GM21367 (cell line): Measurements from ENCODE around the gene FLRT1.

Source experiments
- ATAC-seq: cut with Tn5 transposase; IDR thresholded peaks from one replicate; pipeline ENCODE4 v1.9.1; 2021; ENCODE audit not compliant: unreplicated experiment

Gene FLRT1

DNA sequence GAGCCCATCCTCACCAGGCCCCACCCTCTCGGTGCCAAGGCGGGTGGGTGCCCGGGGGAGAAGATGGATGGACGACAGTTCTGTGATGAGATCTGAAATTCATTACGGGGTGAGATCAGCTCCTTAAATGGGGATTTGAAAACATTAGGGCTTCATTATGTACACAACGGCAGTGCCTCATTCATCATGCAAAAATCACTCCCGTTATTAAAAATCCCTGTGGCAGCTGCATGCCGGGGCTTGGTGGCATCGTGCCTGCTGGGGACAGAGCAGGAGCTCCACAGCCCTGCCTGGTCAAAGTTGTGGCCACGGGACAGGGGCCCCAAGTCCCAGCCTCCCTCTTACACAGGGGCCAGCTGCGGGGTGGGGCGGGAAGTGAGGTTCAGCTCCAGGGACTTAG lies 29.3 kb upstream of the FLRT1 start:
- no peak for ATAC-seq

- no peak for ATAC-seq
Measured at GRCh38 chr11:64007160-64007628, 28.5 kb upstream of the FLRT1 start.

GRCh38 chr11:64007629-64008282 lies 28.0 kb upstream of the FLRT1 start:
- no peak for ATAC-seq

- ATAC-seq = no peak
Measured at GRCh38 chr11:64008283-64008913, 27.3 kb upstream of the FLRT1 start.

GRCh38 chr11:64008914-64009633 lies 26.7 kb upstream of the FLRT1 start:
- no peak for ATAC-seq

- ATAC-seq = no peak
Measured at GRCh38 chr11:64009710-64010109, 26.0 kb upstream of the FLRT1 start.

DNA sequence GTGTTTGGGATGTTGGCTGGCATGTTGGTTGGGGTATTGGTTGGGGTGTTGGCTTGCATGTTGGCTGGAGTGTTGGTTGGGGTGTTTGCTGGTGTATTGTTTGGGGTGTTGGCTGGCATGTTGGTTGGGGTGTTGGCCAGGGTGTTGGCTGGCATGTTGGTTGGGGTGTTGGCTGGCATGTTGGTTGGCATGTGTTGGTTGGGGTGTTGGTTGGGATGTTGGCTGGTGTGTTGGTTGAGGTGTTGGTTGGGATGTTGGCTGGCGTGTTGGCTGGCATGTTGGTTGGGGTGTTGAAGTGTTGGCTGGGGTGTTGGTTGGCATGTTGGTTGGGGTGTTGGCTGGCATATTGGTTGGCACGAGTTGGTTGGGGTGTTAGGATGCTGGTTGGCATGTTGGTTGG lies 24.9 kb upstream of the FLRT1 start:
- no peak for ATAC-seq

GRCh38 chr11:64011371-64011770 lies 24.4 kb upstream of the FLRT1 start:
- ATAC-seq = no peak

- ATAC-seq = no peak
Measured at GRCh38 chr11:64013141-64013896, 22.4 kb upstream of the FLRT1 start.

- ATAC-seq = no peak
Measured at GRCh38 chr11:64014356-64014755, 21.4 kb upstream of the FLRT1 start.

GRCh38 chr11:64015510-64015909 lies 20.2 kb upstream of the FLRT1 start:
- ATAC-seq = no peak

GRCh38 chr11:64015935-64016845 lies 19.5 kb upstream of the FLRT1 start:
- no peak for ATAC-seq

- ATAC-seq = no peak
Measured at GRCh38 chr11:64017945-64018224, 17.8 kb upstream of the FLRT1 start.

DNA sequence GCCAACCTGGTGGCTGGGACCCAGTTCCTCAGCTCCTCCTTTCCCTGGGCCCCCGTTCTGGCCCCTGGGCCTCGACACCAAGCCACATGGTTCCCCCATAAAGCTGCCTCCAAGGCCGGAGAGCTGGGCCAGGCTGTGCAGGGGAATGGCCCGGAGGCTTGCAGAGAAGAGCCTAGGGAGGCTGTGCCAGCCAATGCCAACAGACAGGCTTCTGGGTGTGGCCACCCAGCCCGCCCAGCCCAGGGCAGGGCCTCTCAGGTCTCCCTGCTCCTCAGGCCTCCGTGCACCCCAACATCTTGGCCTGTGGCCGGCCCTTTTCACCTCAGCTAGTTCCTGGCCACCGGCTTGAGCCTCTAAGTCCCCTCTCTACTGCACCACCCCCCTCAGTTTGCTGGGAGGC lies 17.4 kb upstream of the FLRT1 start:
- no peak for ATAC-seq

DNA sequence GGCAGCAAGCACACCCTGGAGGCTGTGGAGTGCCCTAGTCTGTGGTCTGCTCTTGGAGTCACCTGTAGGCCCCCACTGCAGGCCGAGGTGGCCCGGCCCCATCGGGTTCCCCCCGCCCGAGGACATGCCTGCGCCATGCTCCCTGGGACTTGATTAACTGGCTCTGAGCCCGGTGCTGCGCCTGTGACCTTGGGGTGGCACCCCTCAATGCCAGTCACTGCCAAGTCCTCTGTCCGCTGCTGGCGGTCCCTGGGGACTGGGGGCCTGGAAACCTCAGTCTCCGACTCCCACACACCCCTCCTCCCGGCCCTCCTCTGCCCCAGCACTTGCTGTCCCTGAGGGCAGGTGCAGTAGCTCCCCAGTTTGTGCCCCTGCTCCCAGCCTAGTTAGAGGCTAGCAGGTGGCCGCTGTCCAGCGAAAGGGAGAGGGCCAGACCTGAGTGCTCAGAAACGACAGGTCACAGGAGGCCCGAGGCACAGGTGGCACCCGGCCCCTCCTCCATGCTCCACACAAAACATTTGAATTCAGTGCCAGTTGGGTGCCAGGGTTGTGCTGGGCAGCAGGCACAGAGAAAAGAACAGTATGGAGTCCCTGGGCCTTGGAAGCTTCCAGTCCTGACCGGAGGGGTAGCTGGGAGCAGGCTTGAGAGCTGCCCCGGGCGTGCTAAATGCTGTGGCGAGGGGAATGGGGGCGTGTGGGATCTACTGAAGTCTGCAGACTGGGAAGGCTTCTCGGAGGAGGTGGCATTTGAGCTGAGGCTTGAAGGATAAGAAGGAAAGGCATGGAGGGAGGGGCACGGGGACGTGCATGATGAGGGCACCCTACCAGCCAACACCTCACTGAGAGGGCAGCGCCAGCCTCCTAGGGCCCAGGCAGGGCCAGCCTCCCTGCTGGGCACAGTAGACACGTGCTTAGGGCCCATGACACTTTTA lies 16.4 kb upstream of the FLRT1 start:
- no peak for ATAC-seq

- ATAC-seq = no peak
Measured at GRCh38 chr11:64020976-64021756, 14.6 kb upstream of the FLRT1 start.

DNA sequence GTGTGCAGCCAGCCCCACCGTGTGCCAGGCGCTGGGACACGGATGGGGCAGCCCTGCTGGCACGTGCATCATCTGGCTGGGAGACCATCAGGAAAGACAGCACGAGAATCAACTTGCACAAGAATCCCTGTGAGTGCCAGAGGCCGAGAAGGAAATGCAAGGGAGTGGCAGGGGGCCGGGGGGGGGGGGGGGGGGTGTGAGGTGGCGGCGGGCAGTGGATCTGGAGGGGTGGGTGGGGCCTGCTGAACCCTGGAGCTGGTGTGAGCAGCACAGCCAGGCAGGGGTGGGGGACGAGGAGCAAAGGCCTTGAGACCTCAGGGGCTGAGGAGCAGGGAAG lies 14.0 kb upstream of the FLRT1 start:
- no peak for ATAC-seq

GRCh38 chr11:64022125-64022784 lies 13.5 kb upstream of the FLRT1 start:
- no peak for ATAC-seq
